Measurements from ENCODE around the gene LHFPL6.

Gene LHFPL6

GRCh38 chr13:39385154-39385553 is 217.8 kb downstream of the LHFPL6 start:
- no peak for DNase-seq (ENCODE audit: low read depth)
- TF ChIP-seq CTCF (IDR thresholded peaks at IDR 0.05; ENCODE audit: insufficient read depth, low read depth, low read length, missing control alignments) = no peak
- no peak overlapping the region for H3K4me3 ChIP-seq (ENCODE audit: low read length)

- H3K4me3 ChIP-seq (ENCODE audit: low read length) = no peak overlapping the region
- no peak for DNase-seq (ENCODE audit: low read depth)
- no peak for TF ChIP-seq CTCF (IDR thresholded peaks at IDR 0.05; ENCODE audit: insufficient read depth, low read depth, low read length, missing control alignments)
Observed at GRCh38 chr13:39381456-39381855, 221.5 kb downstream of the LHFPL6 start.

- DNase-seq (ENCODE audit: low read depth) = peak; percentile 50
- no peak for TF ChIP-seq CTCF (IDR thresholded peaks at IDR 0.05; ENCODE audit: insufficient read depth, low read depth, low read length, missing control alignments)
- no peak overlapping the region for H3K4me3 ChIP-seq (ENCODE audit: low read length)
Observed at GRCh38 chr13:39379667-39380655, 223.0 kb downstream of the LHFPL6 start.

- DNase-seq (ENCODE audit: low read depth) = no peak
- H3K4me3 ChIP-seq (ENCODE audit: low read length) = no peak overlapping the region
- TF ChIP-seq CTCF (IDR thresholded peaks at IDR 0.05; ENCODE audit: insufficient read depth, low read depth, low read length, missing control alignments) = no peak
Observed at GRCh38 chr13:39379118-39379517, 223.9 kb downstream of the LHFPL6 start.

- DNase-seq (ENCODE audit: low read depth) = no peak
- TF ChIP-seq CTCF (IDR thresholded peaks at IDR 0.05; ENCODE audit: insufficient read depth, low read depth, low read length, missing control alignments) = no peak
- H3K4me3 ChIP-seq (ENCODE audit: low read length) = no peak overlapping the region
Observed at GRCh38 chr13:39378306-39378705, 224.7 kb downstream of the LHFPL6 start.

- H3K4me3 ChIP-seq (ENCODE audit: low read length) = no peak overlapping the region
- TF ChIP-seq CTCF (IDR thresholded peaks at IDR 0.05; ENCODE audit: insufficient read depth, low read depth, low read length, missing control alignments) = no peak
- no peak for DNase-seq (ENCODE audit: low read depth)
Observed at GRCh38 chr13:39377699-39378098, 225.3 kb downstream of the LHFPL6 start.
